Subcutaneous abdominal adipose tissue (tissue), 5 donors: ENCODE measurements around the gene ME2.
"Not testable (repeated sequence)": the region's sequence is repeated elsewhere in the genome, so short reads cannot be mapped to it uniquely, and the experiment has no call there.

Source experiments
- H3K27ac ChIP-seq: one replicate; pipeline ENCODE4 v1.7.0; 2013; ENCODE audit warnings: low read depth, mild to moderate bottlenecking, inconsistent platforms, low read length, moderate library complexity
- H3K27me3 ChIP-seq, 5 donors: one replicate each; pipeline ENCODE4 v1.7.0; 2013; ENCODE audit warnings: low read length in 5 of 5, inconsistent platforms in 1 of 5; ENCODE audit not compliant: control insufficient read depth in 5 of 5, insufficient read depth in 4 of 5
- H3K36me3 ChIP-seq, 5 donors: one replicate each; pipeline ENCODE4 v1.7.0; 2013; ENCODE audit warnings: low read length in 5 of 5; ENCODE audit not compliant: control insufficient read depth in 5 of 5, insufficient read depth in 5 of 5
- H3K4me1 ChIP-seq, 5 donors: one replicate each; pipeline ENCODE4 v1.7.0; 2013; ENCODE audit warnings: low read length in 5 of 5, mild to moderate bottlenecking in 3 of 5, moderate library complexity in 1 of 5; ENCODE audit not compliant: control insufficient read depth in 5 of 5, insufficient read depth in 5 of 5
- H3K4me3 ChIP-seq, 5 donors: one replicate each; pipeline ENCODE4 v1.7.0; 2013; ENCODE audit warnings: low read length in 5 of 5, low read depth in 1 of 5
- H3K9ac ChIP-seq, 5 donors: one replicate each; pipeline ENCODE4 v1.7.0; 2013; ENCODE audit warnings: low read length in 5 of 5, mild to moderate bottlenecking in 4 of 5, moderate library complexity in 3 of 5
- H3K9me3 ChIP-seq, 5 donors: one replicate each; pipeline ENCODE4 v1.7.0; 2013; ENCODE audit warnings: low read length in 5 of 5; ENCODE audit not compliant: control insufficient read depth in 5 of 5
- donor health status: healthy.
- donor health status: healthy.
- donor health status: healthy.
- donor health status: healthy.
- donor health status: healthy.

The ME2 gene

DNA sequence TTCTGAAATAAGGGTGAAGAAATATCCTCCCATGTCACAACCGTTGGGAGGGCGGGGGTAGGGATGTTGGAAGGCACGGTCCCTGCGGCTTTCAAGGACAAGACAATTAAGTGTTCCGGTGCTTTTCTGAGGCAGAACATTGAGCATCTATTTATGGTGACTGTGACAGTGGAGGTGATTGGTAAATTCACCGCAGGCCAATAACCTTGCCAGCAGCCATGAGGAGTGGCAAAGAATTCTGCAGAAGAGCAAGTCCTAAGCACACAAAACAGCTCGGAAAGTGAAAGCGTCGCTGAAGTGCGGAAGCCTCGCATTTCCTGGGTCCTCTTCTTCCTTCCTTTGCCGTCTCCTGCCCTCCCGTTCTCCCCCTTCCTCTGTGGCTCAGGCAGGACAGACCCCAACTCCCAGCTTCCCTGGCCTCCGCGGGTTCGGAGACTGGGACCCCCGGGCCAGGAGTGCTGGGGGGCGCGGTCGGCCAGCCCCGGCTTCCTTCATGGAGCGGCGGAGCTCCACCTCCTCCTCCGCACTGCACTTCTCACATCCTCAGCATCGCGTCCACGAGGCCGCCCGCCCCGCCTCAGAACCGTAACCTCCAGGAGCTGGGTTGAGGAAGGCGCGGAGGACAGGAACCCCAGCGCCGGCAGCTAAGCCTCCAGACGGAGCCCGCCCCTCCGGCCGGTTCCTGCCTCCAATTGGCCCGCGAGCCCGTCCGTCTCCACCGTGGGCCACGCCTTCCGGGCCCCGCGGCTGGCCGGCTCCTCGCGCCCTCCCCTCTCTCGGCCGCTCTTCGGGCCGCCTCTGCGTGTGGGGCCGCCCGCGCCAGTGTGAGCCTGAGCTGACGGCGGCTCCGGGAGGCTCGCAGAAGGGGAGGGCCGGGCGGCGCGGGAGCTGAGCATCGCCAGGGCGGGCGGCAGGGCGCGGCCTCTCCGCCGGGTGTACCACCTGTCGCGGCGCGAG lies at the start of gene ME2:
Gene ME2, plus strand, starts transcription at position 774 of the 957 bp plus-strand sequence. CDS start 16,703 bp downstream, outside the sequence.
- Histone ChIP-seq H3K27me3 (no peaks in the 10 kb centered on the region), H3K9me3 (no peaks in the 10 kb centered on the region), H3K4me3 (peak within 1 kb of the TSS; percentile 74 to 99 (median 87)), H3K4me1 (peaks cover 0 to 20% (median 17%) of the 10 kb centered on the region in 5 donors), H3K36me3 (no peaks in the 10 kb centered on the region), H3K27ac (peak within 1 kb of the TSS; percentile 77), H3K9ac (peak within 1 kb of the TSS; percentile 59 to 92 (median 86))

- Histone ChIP-seq H3K27me3 (no peaks in the 10 kb centered on the region), H3K9ac (no peak overlapping the region), H3K4me1 (no peaks in the 10 kb centered on the region), H3K36me3 (no peaks in the 10 kb centered on the region), H3K27ac (no peak overlapping the region), H3K4me3 (no peak overlapping the region), H3K9me3 (no peaks in the 10 kb centered on the region)
Observed at GRCh38 chr18:50829644-50830043, 49.3 kb upstream of the ME2 start.

- Histone ChIP-seq H3K4me1 (no peaks in the 10 kb centered on the region), H3K9me3 (no peaks in the 10 kb centered on the region), H3K36me3 (no peaks in the 10 kb centered on the region), H3K4me3 (no peak overlapping the region), H3K27me3 (no peaks in the 10 kb centered on the region), H3K9ac (no peak overlapping the region), H3K27ac (no peak overlapping the region)
Observed at GRCh38 chr18:50830544-50830943, 48.4 kb upstream of the ME2 start.

DNA sequence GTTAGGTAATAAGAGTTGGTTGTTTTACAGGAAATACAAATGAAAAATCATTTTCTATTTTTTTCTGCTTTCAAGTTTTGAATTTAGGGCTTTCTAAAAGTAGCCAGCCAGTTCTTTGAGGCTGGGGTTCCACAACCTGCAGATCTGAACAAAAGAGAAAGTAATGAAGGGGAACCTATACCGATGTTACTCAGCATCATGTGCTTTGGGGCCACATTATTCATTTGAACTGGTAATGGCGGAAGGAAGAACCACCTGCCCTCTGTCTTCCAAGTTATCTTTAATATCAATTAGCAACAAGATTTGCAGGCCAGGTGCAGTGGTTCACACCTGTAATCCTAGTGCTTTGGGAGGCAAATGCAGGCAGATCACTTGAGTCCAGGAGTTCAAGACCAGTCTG lies 46.2 kb upstream of the ME2 start:
- H3K4me1 ChIP-seq: peaks cover 0 to 12% (median 4%) of the 10 kb centered on the region in 5 donors
- H3K9ac ChIP-seq: no peak overlapping the region
- H3K4me3 ChIP-seq: no peak overlapping the region
- H3K27me3 ChIP-seq: no peaks in the 10 kb centered on the region
- H3K36me3 ChIP-seq: no peaks in the 10 kb centered on the region
- no peaks in the 10 kb centered on the region for H3K9me3 ChIP-seq
- no peak overlapping the region for H3K27ac ChIP-seq

- H3K36me3 ChIP-seq: not testable (repeated sequence)
Observed at GRCh38 chr18:50833496-50833895, 45.4 kb upstream of the ME2 start.

GRCh38 chr18:50836521-50836957 lies 42.4 kb upstream of the ME2 start:
- no peak overlapping the region for H3K4me3 ChIP-seq
- peaks cover 0 to 7% (median 0%) of the 10 kb centered on the region in 5 donors for H3K27me3 ChIP-seq
- H3K27ac ChIP-seq: no peak overlapping the region
- no peaks in the 10 kb centered on the region for H3K9me3 ChIP-seq
- peaks cover 0 to 18% (median 4%) of the 10 kb centered on the region in 5 donors for H3K4me1 ChIP-seq
- H3K9ac ChIP-seq: no peak overlapping the region
- no peaks in the 10 kb centered on the region for H3K36me3 ChIP-seq

More at GRCh38 chr18:50833496-50833895, 45.4 kb upstream of the ME2 start:
- not testable (repeated sequence) for H3K27me3 ChIP-seq, H3K4me3 ChIP-seq, H3K9me3 ChIP-seq, H3K9ac ChIP-seq, H3K27ac ChIP-seq
- peaks cover 0 to 12% (median 4%) of the 10 kb centered on the region in 5 donors for H3K4me1 ChIP-seq

GRCh38 chr18:50839341-50839740 lies 39.6 kb upstream of the ME2 start:
- H3K27ac ChIP-seq: no peak overlapping the region
- peaks cover 0 to 7% (median 0%) of the 10 kb centered on the region in 5 donors for H3K27me3 ChIP-seq
- H3K9me3 ChIP-seq: no peaks in the 10 kb centered on the region
- H3K4me1 ChIP-seq: peaks cover 0 to 21% (median 4%) of the 10 kb centered on the region in 5 donors
- H3K4me3 ChIP-seq: no peak overlapping the region
- H3K9ac ChIP-seq: no peak overlapping the region
- H3K36me3 ChIP-seq: no peaks in the 10 kb centered on the region

GRCh38 chr18:50839996-50840395 lies 38.9 kb upstream of the ME2 start:
- no peak overlapping the region for H3K9ac ChIP-seq
- no peak overlapping the region for H3K27ac ChIP-seq
- H3K4me1 ChIP-seq: peaks cover 0 to 21% (median 4%) of the 10 kb centered on the region in 5 donors
- H3K27me3 ChIP-seq: peaks cover 0 to 7% (median 0%) of the 10 kb centered on the region in 5 donors
- no peak overlapping the region for H3K4me3 ChIP-seq
- no peaks in the 10 kb centered on the region for H3K36me3 ChIP-seq
- H3K9me3 ChIP-seq: no peaks in the 10 kb centered on the region

DNA sequence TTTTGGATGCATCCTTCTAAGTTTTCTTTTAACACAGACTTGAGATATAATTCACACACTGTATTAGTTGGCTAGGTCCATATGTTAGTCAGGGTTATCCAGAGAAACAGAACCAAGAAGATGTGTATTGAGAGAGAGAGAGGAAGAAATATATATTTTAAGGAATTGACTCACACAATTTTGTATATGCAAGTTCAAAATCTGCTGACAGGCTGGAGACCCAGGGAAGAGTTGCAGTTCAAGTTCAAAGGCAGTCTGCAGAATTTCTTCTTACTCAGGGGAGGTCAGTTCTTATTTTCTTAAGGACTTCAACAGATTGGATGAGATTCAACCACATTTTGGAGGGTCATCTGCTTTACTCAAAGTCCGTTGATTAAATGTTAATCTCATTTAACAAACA lies 36.1 kb upstream of the ME2 start:
- Histone ChIP-seq H3K4me3 (no peak overlapping the region), H3K9ac (no peak overlapping the region), H3K9me3 (no peaks in the 10 kb centered on the region), H3K27me3 (peaks cover 0 to 7% (median 0%) of the 10 kb centered on the region in 5 donors), H3K36me3 (no peaks in the 10 kb centered on the region), H3K4me1 (peaks cover 0 to 11% (median 0%) of the 10 kb centered on the region in 5 donors), H3K27ac (no peak overlapping the region)

DNA sequence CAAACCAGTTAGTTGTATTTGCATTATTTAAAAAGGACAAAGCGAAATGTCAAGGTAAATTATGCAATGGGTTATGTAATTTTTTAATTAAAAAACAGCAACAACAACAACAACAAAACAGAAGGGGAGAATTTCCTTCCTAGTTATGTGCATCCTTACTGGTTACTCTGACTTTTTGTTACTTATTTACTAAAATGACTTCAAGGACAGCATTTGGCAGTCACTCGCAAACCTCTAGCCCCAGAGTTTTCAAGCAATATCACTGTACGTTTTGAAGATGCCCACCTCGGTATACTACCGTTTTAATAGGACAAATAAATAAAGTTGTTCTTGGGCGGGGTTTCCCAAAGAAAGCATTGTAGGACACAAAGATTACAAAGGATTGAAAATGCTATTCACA lies 34.4 kb upstream of the ME2 start:
- H3K27me3 ChIP-seq: peaks cover 0 to 5% (median 0%) of the 10 kb centered on the region in 5 donors
- H3K27ac ChIP-seq: no peak overlapping the region
- H3K36me3 ChIP-seq: no peaks in the 10 kb centered on the region
- no peaks in the 10 kb centered on the region for H3K9me3 ChIP-seq
- no peak overlapping the region for H3K4me3 ChIP-seq
- no peak overlapping the region for H3K9ac ChIP-seq
- peaks cover 0 to 11% (median 0%) of the 10 kb centered on the region in 5 donors for H3K4me1 ChIP-seq
